HUES6 (cell line): ENCODE data around the gene CLEC3A.

Experiments
- H3K27ac ChIP-seq: 2 replicates; pipeline ENCODE4 v1.7.0; 2013; ENCODE audit warnings: low read depth, mild to moderate bottlenecking, low read length, inconsistent platforms
- H3K27me3 ChIP-seq: 2 replicates; pipeline ENCODE4 v1.6.1; 2013; ENCODE audit warnings: low read length; ENCODE audit not compliant: control insufficient read depth, insufficient read depth
- H3K36me3 ChIP-seq: 2 replicates; pipeline ENCODE4 v1.6.1; 2013; ENCODE audit warnings: low read length; ENCODE audit not compliant: control insufficient read depth, insufficient read depth
- H3K4me1 ChIP-seq: 2 replicates; pipeline ENCODE4 v1.6.1; 2013; ENCODE audit warnings: low read length; ENCODE audit not compliant: control insufficient read depth, insufficient read depth
- H3K4me3 ChIP-seq: 2 replicates; pipeline ENCODE4 v1.5.1; 2013; ENCODE audit warnings: low read depth, low read length
- H3K9ac ChIP-seq: one replicate; pipeline ENCODE4 v1.6.1; 2013; ENCODE audit warnings: mild to moderate bottlenecking, low read length
- H3K9me3 ChIP-seq: 2 replicates; pipeline ENCODE4 v1.6.1; 2013; ENCODE audit warnings: low read depth, low read length; ENCODE audit not compliant: control insufficient read depth, insufficient read depth

Gene CLEC3A

DNA sequence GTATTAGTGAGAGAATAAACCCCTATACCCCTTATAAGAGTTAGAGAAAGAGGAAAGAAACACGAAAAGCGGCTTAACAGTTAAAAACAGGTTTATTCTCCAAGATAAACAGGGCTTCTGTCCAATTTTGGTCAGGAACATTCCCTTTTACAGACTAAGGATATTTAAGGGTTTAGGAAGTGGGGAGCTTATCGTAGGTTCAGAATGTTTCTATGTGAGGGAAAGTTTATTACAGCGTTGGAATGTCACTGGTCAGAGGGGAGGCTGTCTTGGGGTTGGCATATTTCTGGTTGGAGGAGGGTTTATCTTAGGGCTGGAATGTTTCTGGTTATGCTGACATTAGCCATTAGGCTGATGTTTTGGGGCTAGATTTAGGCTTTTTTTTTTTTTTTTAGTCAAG, 43.0 kb downstream of the CLEC3A start:
- Histone ChIP-seq H3K27me3 (peaks cover 95% of the 10 kb centered on the region), H3K36me3 (no peaks in the 10 kb centered on the region), H3K9ac (no peak overlapping the region), H3K9me3 (no peaks in the 10 kb centered on the region; the same call in 1 of the 2 replicates), H3K4me1 (peaks cover 3% of the 10 kb centered on the region; the same call in 1 of the 2 replicates), H3K4me3 (no peak overlapping the region), H3K27ac (no peak overlapping the region)

DNA sequence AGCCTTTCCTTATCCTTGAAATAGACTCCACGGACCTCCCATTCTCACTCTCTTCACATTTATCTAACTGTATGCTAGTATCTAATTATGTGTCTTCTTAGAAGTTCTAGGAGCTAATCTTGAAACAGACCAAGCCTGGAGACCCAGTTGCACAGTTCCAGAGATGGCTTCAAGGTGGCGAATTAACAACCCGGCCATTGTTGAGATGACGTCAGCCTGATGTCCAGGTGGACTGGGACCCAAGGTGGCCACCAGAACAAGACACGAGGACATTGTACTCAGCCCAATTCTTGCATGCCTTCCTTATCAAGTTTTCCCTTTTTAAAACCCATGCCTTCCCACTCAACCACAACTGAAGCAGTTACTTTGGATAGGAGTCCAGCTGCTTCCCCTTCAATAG, 47.6 kb downstream of the CLEC3A start:
- Histone ChIP-seq H3K4me3 (no peak overlapping the region), H3K36me3 (no peaks in the 10 kb centered on the region), H3K27me3 (peaks cover 100% of the 10 kb centered on the region), H3K9me3 (no peaks in the 10 kb centered on the region; the same call in 1 of the 2 replicates), H3K27ac (no peak overlapping the region), H3K4me1 (no peaks in the 10 kb centered on the region; the same call in 1 of the 2 replicates), H3K9ac (no peak overlapping the region)

DNA sequence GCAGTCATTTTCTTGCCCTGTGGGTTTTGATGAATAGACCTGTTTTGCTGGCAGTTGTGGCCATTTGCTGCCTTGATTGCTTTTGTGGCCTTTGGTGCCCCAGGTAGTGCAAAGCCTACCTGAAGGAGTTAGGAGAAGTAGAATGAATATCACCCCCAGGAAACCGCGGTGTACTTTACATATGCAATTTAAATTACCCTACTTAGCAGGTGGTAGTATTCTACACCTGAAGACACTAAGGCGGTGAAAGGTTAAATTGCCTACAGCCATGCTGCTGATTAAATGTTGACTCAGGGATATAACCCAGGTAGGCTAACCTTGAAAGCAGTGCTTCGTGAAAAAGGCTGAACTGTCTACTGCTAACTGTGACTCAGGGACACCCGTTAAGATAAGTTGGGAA, 49.9 kb downstream of the CLEC3A start:
- H3K27ac ChIP-seq, result no peak overlapping the region
- H3K9me3 ChIP-seq, result no peaks in the 10 kb centered on the region; the same call in 1 of the 2 replicates
- peaks cover 100% of the 10 kb centered on the region for H3K27me3 ChIP-seq
- H3K9ac ChIP-seq, result no peak overlapping the region
- no peaks in the 10 kb centered on the region for H3K36me3 ChIP-seq
- H3K4me1 ChIP-seq, result no peaks in the 10 kb centered on the region; the same call in 1 of the 2 replicates
- no peak overlapping the region for H3K4me3 ChIP-seq

DNA sequence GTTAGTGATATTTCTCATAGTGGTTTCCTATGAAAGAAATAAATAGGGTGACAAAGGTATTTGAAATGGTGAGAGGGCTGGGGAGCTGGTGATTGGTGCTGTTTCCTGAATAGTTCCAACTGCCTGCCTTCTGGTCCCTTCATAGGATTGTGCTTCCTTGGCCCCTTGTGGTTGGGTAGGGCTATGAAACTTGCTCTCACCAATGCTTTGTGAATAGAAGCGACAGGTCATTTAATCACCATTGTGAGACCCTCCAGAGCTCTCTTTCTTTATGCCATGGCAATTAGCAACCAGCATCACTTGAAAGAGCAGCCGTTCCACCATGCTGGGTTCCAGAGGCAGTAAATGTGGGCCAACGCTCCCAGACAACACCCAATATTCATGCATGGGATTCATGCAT, 53.5 kb downstream of the CLEC3A start:
- Histone ChIP-seq H3K4me1 (no peaks in the 10 kb centered on the region; the same call in 1 of the 2 replicates), H3K9ac (no peak overlapping the region), H3K27me3 (peaks cover 100% of the 10 kb centered on the region), H3K36me3 (no peaks in the 10 kb centered on the region), H3K27ac (no peak overlapping the region), H3K9me3 (no peaks in the 10 kb centered on the region), H3K4me3 (no peak overlapping the region)

DNA sequence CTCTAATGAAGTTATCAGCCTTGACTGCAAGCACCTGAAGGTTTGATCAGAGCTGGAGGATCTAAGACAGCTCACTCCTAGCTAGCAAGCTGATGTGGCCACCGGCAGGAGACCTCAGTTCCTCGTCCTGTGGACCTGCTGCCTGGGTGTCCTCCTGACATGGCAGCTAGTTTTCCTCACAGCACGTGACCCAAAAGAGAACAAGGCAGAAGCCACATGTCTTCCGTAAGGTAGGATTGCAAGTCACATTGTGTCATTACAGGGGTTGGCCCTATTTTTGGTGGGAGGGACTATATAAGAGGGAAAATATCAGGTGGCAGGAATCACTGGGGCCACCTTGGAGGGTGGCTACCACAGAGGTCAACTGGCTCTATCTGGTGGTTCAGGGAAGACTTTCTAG, 59.0 kb downstream of the CLEC3A start:
- Histone ChIP-seq H3K4me3 (no peak overlapping the region), H3K9ac (no peak overlapping the region), H3K36me3 (no peaks in the 10 kb centered on the region), H3K27me3 (peaks cover 86% of the 10 kb centered on the region), H3K4me1 (no peaks in the 10 kb centered on the region), H3K27ac (no peak overlapping the region), H3K9me3 (no peaks in the 10 kb centered on the region)
